Measurements from ENCODE around the gene TSPAN11. TPM values are rescaled to one million over a fixed set of nuclear protein-coding genes. Genes with fewer than 3 reads are reported as not detected.

TSPAN11 gene
- total and polyA plus RNA-seq, 2 donors (not counting 1 experiment from before 2014, with no cell fraction given) = not detected

DNA sequence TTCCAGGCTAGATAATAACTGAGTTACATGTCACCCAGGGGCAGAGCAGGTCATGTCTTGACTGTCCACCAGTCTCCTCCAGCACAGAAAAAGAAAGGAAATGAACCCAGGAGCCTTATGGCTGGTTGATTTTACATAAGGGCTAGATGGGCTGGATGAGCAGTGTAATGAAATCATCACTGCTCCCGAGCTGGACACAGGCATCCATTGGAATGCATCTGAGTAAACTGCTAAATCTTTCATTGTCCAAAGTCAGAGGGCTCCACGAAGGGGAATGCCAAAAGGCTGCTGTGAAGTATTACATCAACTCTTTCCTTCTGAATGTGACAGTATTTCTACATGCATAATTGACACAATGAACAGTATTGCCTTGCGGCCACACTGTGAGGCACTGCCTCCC, 30.1 kb upstream of the TSPAN11 start:
- no peak overlapping the region for H2AFZ ChIP-seq (ENCODE audit: insufficient read depth, low read depth, low read length, poor library complexity, severe bottlenecking)

DNA sequence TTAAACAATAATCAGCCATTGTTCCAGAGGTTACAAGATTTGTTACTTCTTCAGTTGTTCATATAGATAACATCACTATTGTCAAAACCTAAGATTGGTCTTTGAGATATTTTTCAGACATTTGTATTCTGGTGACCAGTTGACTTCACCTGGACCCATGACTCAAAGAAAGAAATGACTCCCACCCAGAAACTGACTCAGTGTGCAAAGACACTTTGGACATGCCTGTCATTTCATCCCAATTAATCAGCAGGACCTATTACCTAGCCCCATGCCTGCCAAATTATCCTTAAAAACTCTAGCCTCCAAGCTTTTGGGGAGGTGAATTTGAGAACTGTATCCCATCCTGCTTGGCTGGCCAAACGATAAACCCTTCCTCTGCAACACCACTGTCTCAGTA, 27.7 kb upstream of the TSPAN11 start:
- CTCF ChIA-PET = no interaction called here
- no peak for TF ChIP-seq EZH2 (IDR thresholded peaks at IDR 0.05; ENCODE audit: borderline replicate concordance, insufficient read depth, low read depth, low read length, poor library complexity, severe bottlenecking)
- TF ChIP-seq CTCF (IDR thresholded peaks at IDR 0.05) = no peak
- Mint-ChIP-seq H3K27ac (no peak overlapping the region), H3K4me3 (no peak overlapping the region), H3K4me1 (no peaks in the 10 kb centered on the region), H3K9me3 (ENCODE audit: insufficient read depth) (no peaks in the 10 kb centered on the region), H3K27me3 (peaks cover 16% of the 10 kb centered on the region)
- Histone ChIP-seq H3K4me2 (replicated peaks; ENCODE audit: low read depth, low read length, poor library complexity, severe bottlenecking) (no peak overlapping the region), H3K4me3 (ENCODE audit: control extremely low read depth in 1 of 5, extremely low read depth in 1 of 5, insufficient read depth in 1 of 5, low read depth in 2 of 5, low read length in 4 of 5) (no peak overlapping the region), H3K9ac (ENCODE audit: low read length) (no peak overlapping the region), H3K9me3 (ENCODE audit: control extremely low read depth in 1 of 3, control insufficient read depth in 2 of 3, insufficient read depth in 1 of 3, low read length in 2 of 3) (no peaks in the 10 kb centered on the region), H3K4me1 (ENCODE audit: control insufficient read depth in 2 of 2, insufficient read depth in 2 of 2, low read length in 2 of 2) (no peaks in the 10 kb centered on the region), H3K27me3 (replicated peaks in 1 of 4; ENCODE audit: control extremely low read depth in 1 of 4, control insufficient read depth in 3 of 4, insufficient read depth in 4 of 4, low read length in 3 of 4) (peaks cover 0 to 12% (median 4%) of the 10 kb centered on the region in 4 experiments), H3K79me2 (ENCODE audit: control insufficient read depth, insufficient read depth, low read length) (no peaks in the 10 kb centered on the region), H3K27ac (ENCODE audit: low read length in 2 of 2) (no peak overlapping the region), H3K36me3 (replicated peaks in 1 of 2; ENCODE audit: control extremely low read depth in 1 of 2, control insufficient read depth in 1 of 2, extremely low read depth in 1 of 2, insufficient read depth in 2 of 2, low read length in 1 of 2) (no peaks in the 10 kb centered on the region), H4K20me1 (ENCODE audit: control insufficient read depth, insufficient read depth, low read length, poor library complexity, severe bottlenecking) (no peaks in the 10 kb centered on the region), H2AFZ (ENCODE audit: insufficient read depth, low read depth, low read length, poor library complexity, severe bottlenecking) (no peak overlapping the region)
- ATAC-seq (ENCODE audit: low read depth) (no peak), DNase-seq (no peak)
- WGBS (ENCODE audit: insufficient coverage) = 86% methylated on average over 1 of the region's 1 CpG
- POLR2A ChIA-PET = no interaction called here
- intact Hi-C loops (cut with micrococcal nuclease) = no loop called here

More for the DNA sequence above, 30.1 kb upstream of the TSPAN11 start:
- Histone ChIP-seq H3K4me1 (ENCODE audit: control insufficient read depth in 2 of 2, insufficient read depth in 2 of 2, low read length in 2 of 2) (no peaks in the 10 kb centered on the region), H3K4me3 (ENCODE audit: control extremely low read depth in 1 of 5, extremely low read depth in 1 of 5, insufficient read depth in 1 of 5, low read depth in 2 of 5, low read length in 4 of 5) (no peak overlapping the region), H3K27me3 (replicated peaks in 1 of 4; ENCODE audit: control extremely low read depth in 1 of 4, control insufficient read depth in 3 of 4, insufficient read depth in 4 of 4, low read length in 3 of 4) (peaks cover 0 to 12% (median 4%) of the 10 kb centered on the region in 4 experiments), H3K27ac (ENCODE audit: low read length in 2 of 2) (no peak overlapping the region), H3K9ac (ENCODE audit: low read length) (no peak overlapping the region), H3K4me2 (replicated peaks; ENCODE audit: low read depth, low read length, poor library complexity, severe bottlenecking) (no peak overlapping the region), H3K79me2 (ENCODE audit: control insufficient read depth, insufficient read depth, low read length) (no peaks in the 10 kb centered on the region), H3K36me3 (replicated peaks in 1 of 2; ENCODE audit: control extremely low read depth in 1 of 2, control insufficient read depth in 1 of 2, extremely low read depth in 1 of 2, insufficient read depth in 2 of 2, low read length in 1 of 2) (no peaks in the 10 kb centered on the region), H3K9me3 (ENCODE audit: control extremely low read depth in 1 of 3, control insufficient read depth in 2 of 3, insufficient read depth in 1 of 3, low read length in 2 of 3) (no peaks in the 10 kb centered on the region), H4K20me1 (ENCODE audit: control insufficient read depth, insufficient read depth, low read length, poor library complexity, severe bottlenecking) (no peaks in the 10 kb centered on the region)
- Mint-ChIP-seq H3K27ac (no peak overlapping the region), H3K4me3 (no peak overlapping the region), H3K9me3 (ENCODE audit: insufficient read depth) (no peaks in the 10 kb centered on the region), H3K4me1 (no peaks in the 10 kb centered on the region), H3K27me3 (peaks cover 32% of the 10 kb centered on the region)
- 100% methylated on average over 3 of the region's 3 CpGs for WGBS (ENCODE audit: insufficient coverage)
- ATAC-seq (ENCODE audit: low read depth) (no peak), DNase-seq (no peak)
- ChIA-PET CTCF (no interaction called here), POLR2A (no interaction called here)
- intact Hi-C loops (cut with micrococcal nuclease) = no loop called here
- TF ChIP-seq CTCF (IDR thresholded peaks at IDR 0.05) = no peak
- no peak for TF ChIP-seq EZH2 (IDR thresholded peaks at IDR 0.05; ENCODE audit: borderline replicate concordance, insufficient read depth, low read depth, low read length, poor library complexity, severe bottlenecking)
